Cerebellar nuclear complex (tissue), 1 donor: Measurements from ENCODE around the gene TM9SF3.
"Not testable (repeated sequence)": the region's sequence is repeated elsewhere in the genome, so short reads cannot be mapped to it uniquely, and the experiment has no call there.

Experiments
- DNase-seq, 2 experiments: peaks; one replicate each; lab custom pipeline; 2025; lab: John Stamatoyannopoulos, UW

Gene TM9SF3

GRCh38 chr10:96598846-96599245, 12.0 kb upstream of the TM9SF3 start:
- no peak for DNase-seq

DNA sequence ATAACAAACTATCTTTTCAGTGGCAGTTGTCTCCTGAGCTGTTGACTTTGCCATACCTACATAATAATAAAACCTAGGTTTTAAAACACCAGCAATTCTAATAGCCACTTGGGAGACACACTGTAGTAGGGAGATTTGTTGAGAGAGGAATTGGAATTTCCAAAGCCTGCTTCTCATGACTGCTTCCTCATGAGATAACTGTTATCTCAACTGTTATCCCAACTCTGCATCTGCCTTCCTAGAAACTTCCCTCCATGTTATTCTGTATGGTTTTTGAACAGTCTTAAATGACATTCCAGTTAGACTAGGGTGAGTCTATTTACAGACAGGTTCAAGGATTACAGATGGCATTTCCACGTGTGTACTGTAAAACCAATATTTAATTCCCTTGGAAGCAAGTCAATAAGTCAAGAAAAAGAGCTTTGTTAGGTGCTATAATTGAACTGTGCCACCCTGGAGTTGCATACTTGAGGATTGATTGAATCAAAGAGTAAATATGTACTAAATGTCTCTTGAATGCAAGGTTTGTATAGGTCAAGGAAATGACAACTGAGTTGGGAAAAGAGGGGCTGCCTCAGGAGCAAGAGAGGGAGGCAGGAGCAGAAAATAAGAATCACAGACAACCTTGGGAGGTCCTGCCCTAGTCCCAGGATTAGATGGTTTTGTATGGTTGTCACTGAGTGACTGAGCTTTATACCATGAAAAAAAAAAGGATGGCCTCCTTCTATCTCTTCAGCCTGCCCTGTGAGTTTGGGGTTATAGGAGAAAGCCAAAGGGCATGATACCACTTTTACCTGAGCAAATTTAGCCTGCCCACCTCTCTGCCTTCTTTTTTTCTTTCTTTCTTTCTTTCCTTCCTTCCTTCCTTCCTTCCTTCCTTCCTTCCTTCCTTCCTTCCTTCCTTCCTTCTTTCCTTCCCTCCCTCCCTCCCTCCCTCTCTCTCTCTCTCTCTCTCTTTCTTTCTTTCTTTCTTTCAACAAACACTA, 9.9 kb upstream of the TM9SF3 start:
- no peak for DNase-seq

DNA sequence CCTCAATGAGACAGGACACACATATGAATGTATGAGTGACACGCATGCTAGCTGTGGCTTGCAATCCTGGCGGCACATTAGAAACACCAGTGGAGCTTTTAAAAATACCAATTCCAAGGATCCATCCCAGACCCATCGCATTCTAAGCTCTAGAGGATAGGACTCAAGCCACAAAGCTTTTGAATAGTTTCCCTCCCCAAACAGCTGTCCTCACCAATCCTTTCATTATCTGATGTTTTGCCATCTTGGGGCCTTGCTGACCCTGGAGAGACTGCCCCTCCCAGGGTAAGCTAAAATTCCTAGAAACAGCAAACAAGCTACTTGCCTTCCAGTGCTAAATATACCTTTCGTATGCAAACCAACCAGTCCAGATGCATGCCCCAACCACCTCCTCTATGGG, 8.9 kb upstream of the TM9SF3 start:
- no peak for DNase-seq

- DNase-seq, result no peak
Measured at GRCh38 chr10:96591946-96592345, 5.1 kb upstream of the TM9SF3 start.

- DNase-seq, result no peak
Measured at GRCh38 chr10:96588616-96589419, 2.0 kb upstream of the TM9SF3 start.

GRCh38 chr10:96588060-96588554, 1.3 kb upstream of the TM9SF3 start:
- DNase-seq, result no peak

GRCh38 chr10:96587264-96588059, 650 bp upstream of the TM9SF3 start:
- no peak for DNase-seq

- DNase-seq, result no peak
Measured at GRCh38 chr10:96585736-96586418, 935 bp downstream of the TM9SF3 start.

DNA sequence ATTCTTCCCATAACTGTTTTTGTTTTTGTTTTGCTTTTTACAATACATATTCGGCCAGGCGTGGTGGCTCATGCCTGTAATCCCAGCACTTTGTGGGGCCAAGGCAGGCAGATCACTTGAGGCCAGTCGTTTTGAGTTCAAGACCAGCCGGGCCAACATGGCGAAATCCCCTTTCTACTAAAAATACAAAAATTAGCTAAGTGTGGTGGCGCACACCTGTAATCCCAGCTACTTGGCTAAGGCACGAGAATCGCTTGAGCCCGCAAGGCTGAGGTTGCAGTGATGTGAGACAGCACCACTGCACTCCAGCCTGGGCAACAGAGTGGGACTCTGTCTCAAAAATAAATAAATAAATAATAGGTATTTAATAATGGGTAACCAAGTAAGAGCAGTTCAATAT, 2.3 kb downstream of the TM9SF3 start:
- DNase-seq, result no peak

- DNase-seq, result no peak
Measured at GRCh38 chr10:96584035-96584434, 2.8 kb downstream of the TM9SF3 start.

GRCh38 chr10:96579133-96579532, 7.7 kb downstream of the TM9SF3 start:
- DNase-seq, result no peak

GRCh38 chr10:96578633-96579032, 8.2 kb downstream of the TM9SF3 start:
- DNase-seq, result no peak

GRCh38 chr10:96578022-96578421, 8.8 kb downstream of the TM9SF3 start:
- DNase-seq, result no peak

- no peak for DNase-seq
Measured at GRCh38 chr10:96577069-96577468, 9.7 kb downstream of the TM9SF3 start.

DNA sequence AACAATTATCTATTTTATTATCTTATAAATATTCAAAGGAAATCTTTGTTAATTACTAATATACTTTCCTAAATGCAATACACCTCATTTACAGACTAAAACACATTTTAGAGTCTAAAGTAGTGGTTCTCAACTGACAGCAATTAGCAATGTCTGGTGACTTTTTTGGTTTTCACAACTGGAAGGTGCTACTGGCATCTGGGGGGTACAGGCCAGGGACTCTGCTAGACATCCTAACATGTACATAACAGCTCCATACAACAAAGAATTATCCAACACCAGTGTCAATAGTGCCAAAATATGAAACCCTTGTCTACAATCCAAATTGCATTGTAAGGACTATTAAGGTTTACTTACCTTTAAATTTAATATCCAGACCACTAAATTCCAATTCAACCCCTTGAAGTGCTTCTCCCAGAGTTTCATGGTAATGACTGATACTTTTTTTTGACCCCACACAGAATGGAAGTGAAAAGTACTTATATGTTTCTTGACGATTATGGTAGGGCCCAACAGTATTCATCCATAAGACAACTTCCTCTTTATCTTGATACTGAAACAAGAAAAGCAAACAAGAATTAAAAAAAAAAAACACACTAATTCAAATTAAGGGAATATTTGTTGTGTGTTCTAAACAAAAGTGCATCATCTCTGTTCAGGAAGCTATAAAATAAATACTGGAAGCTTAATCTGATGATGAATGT, 10.4 kb downstream of the TM9SF3 start:
- no peak for DNase-seq

DNA sequence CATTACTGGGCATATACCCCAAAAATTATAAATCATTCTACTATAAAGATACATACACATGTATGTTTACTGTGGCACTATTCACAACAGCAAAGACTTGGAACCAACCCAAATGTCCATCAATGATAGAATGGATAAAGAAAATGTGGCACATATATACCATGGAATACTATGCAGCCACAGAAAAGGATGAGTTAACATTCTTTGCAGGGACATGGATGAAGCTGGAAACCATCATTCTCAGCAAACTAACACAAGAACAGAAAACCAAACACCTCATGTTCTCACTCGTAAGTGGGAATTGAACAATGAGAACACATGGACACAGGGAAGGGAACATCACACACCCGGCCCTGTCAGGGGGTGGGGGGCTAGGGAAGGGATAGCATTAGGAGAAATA, 12.2 kb downstream of the TM9SF3 start:
- not testable (repeated sequence) for DNase-seq

DNA sequence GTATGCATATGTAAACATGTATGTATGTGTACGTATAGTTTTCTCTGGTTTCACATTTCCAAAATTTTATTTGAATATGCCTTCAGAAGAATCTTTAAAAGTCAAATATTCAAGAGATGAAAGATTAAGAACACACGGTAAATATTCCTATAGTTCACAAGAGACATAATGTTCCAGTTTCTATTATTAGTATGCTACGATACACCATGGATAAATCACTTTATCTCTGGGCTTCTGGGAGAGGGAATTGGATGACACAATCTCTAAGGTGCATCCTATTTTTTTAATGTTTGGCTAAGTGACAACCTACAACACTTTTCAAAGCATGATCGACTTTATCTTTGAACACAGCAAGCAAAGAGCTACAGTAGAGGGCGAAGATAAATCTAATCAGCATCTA, 13.8 kb downstream of the TM9SF3 start:
- no peak for DNase-seq

DNA sequence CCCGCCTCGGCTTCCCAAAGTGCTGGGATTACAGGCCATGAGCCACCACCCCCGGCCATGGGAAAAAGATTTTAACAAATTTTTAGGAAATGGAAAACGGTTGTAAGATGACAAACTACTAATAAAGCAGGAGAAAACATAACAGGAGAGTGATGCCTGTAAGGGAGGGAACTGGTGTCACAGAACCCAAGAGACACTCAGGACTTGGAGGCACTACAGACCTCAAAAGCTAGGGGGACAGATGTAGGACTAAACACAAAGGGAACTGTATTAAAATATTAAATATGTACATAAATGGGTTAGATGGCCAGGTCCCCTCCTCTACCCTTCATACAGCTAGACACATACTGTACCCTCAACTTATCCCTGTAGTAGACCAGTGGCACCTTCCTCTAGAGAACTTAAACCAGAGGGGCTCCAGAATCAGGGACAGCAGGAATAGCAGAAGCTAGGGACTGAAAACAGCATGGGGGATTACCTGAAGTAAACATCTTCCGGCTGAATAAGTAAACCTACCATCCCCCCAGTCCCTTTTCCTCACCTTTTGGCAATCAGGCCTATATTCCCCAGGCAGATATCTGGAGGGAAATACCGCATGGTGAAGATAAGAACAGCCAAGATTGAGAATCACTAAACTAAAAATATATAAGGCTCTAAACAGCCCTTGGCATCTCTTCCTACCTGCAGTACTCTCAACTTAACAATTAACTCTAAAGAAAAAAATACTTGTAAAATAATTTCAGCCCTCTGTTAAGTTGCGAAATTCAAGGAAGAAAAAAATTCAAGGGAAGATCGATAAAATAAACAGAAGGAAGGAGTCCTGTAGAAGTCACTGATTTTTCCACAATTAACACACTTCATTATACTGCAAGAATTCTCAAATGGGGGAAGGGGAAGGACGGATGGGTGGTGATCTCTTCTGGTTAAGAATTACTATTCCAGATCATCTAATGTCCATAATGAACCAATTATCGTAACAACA, 15.5 kb downstream of the TM9SF3 start:
- DNase-seq, result no peak

GRCh38 chr10:96570511-96570910, 16.3 kb downstream of the TM9SF3 start:
- no peak for DNase-seq
